PC-9 (cell line): ENCODE measurements around the gene TGFB2. TPM values are rescaled to one million over a fixed set of nuclear protein-coding genes. Genes with fewer than 3 reads are reported as not detected.
A peak's percentile ranks its signal among the peaks of the same experiment; 100 is the strongest.

Experiments used
- BruUV-seq: library from RNA; stranded (reverse); fragments of 400-500 nt; replicated peaks from 2 replicates; lab custom pipeline; 2021; lab: Mats Ljungman, UMichigan
- CTCF ChIA-PET: fragments of 300-600 bp; sonication (Branson Sonifier 250); formaldehyde crosslinking; loops from one replicate; lab custom pipeline; 2022; ENCODE audit warnings: antibody characterized with exemption; lab: Charles Lee
- POLR2A ChIA-PET: fragments of 300-600 bp; sonication (Branson Sonifier 250); formaldehyde crosslinking; loops from one replicate; lab custom pipeline; 2022; ENCODE audit warnings: antibody characterized with exemption; ENCODE audit not compliant: unreplicated experiment; lab: Charles Lee
- DNase-seq, 2 experiments: peaks; one replicate each; pipeline versions ENCODE4 v3.0.0 to v3.0.0-alpha.2; 2015 to 2022; ENCODE audit warnings: mixed read lengths in 1 of 2
- H2AFZ ChIP-seq: fragments of 200-600 bp; sonication (generic); 2 replicates; pipeline ENCODE4 v1.8.1; 2017; ENCODE audit warnings: antibody characterized with exemption
- H3F3A ChIP-seq: fragments of 200-600 bp; sonication (generic); 2 replicates; pipeline ENCODE4 v1.8.1; 2017; ENCODE audit warnings: antibody characterized with exemption, mild to moderate bottlenecking, low read depth; ENCODE audit not compliant: insufficient read depth
- H3K27ac ChIP-seq: fragments of 200-600 bp; sonication (generic); 2 replicates; pipeline ENCODE4 v1.6.1; 2016; ENCODE audit warnings: mixed run types
- H3K27me3 ChIP-seq: fragments of 200-600 bp; sonication (generic); 2 replicates; pipeline ENCODE4 v1.6.1; 2016; ENCODE audit warnings: low read depth, mixed run types; ENCODE audit not compliant: insufficient read depth
- H3K36me3 ChIP-seq: fragments of 200-600 bp; sonication (generic); 2 replicates; pipeline ENCODE4 v1.6.1; 2016; ENCODE audit warnings: low read depth, mixed run types
- H3K4me1 ChIP-seq: fragments of 200-600 bp; sonication (generic); replicated peaks from 2 replicates; pipeline ENCODE4 v1.6.1; 2016; ENCODE audit warnings: mixed run types; ENCODE audit not compliant: insufficient read depth
- H3K4me2 ChIP-seq: fragments of 200-600 bp; sonication (generic); 2 replicates; pipeline ENCODE4 v1.6.1; 2017; ENCODE audit warnings: mixed run types
- H3K4me3 ChIP-seq: fragments of 200-600 bp; sonication (generic); 2 replicates; pipeline ENCODE4 v1.6.1; 2016; ENCODE audit warnings: mixed run types
- H3K79me2 ChIP-seq: fragments of 200-600 bp; sonication (generic); 2 replicates; pipeline ENCODE4 v1.6.1; 2017; ENCODE audit warnings: low read depth, mixed run types
- H3K9me2 ChIP-seq: fragments of 200-600 bp; sonication (generic); 2 replicates; pipeline ENCODE4 v1.8.1; 2017; ENCODE audit warnings: mild to moderate bottlenecking; ENCODE audit not compliant: insufficient read depth
- H3K9me3 ChIP-seq: fragments of 200-600 bp; sonication (generic); 2 replicates; pipeline ENCODE4 v1.8.1; 2016; ENCODE audit warnings: low read depth; ENCODE audit not compliant: insufficient read depth
- H4K20me1 ChIP-seq: fragments of 200-600 bp; sonication (generic); 2 replicates; pipeline ENCODE4 v1.8.1; 2017; ENCODE audit not compliant: insufficient read depth
- EZH2 ChIP-seq: fragments of 200-600 bp; sonication (generic); IDR thresholded peaks from 2 replicates; pipeline ENCODE4 v1.8.0; 2017; ENCODE audit warnings: antibody characterized with exemption, low read depth
- intact Hi-C: fragments of 100-400 bp; cut with micrococcal nuclease; formaldehyde crosslinking; loops from one replicate; pipeline ENCODE4 v1.10.0; 2022; ENCODE audit not compliant: unreplicated experiment
- total RNA-seq: library from RNA; stranded (reverse); gene quantifications from 2 replicates; pipeline ENCODE4 v1.2.3, GENCODE V29; 2021
- TF ChIP-seq, protein P1 (sequence below): fragments of 200-600 bp; sonication (generic); conservative IDR thresholded peaks from 2 replicates; pipeline ENCODE4 v1.6.1; 2017; ENCODE audit warnings: mixed run types, antibody characterized with exemption, mild to moderate bottlenecking, moderate library complexity

TGFB2 gene
- total RNA-seq, 1 experiment from 2014 or later, result 74.3 TPM

DNA sequence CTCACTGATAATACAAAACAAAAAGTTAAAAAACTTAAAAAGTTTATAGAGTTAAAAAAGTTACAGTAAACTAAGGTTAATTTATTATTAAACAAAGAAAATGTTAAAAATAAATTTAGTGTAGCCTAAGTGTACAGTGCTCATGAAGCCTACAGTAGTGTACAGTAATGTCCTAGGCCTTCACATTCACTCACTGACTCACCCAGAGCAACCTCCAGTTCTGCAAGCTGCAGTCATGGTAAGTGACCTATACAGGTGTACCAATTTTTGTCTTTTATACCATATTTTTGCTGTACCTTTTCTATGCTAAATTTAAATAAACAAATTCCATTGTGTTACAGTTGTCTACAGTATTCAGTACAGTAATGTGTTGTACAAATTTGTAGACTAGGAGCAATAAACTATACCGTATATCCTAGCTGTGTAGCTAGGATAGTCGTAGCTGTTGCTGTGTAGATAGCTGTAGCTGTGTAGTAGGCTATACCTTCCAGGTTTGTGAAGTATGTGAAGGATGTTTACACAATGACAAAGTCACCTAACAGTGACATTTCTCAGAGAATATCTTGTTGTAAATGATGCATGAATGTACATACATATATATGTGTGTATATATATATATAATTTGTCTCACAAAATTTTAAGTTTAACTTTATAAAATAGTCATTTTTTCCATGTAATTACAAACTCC is 140.2 kb downstream of the TGFB2 start:
- intact Hi-C loops, result loop anchor here (5.0 kb wide), 1 partner anchor 38 kb away; no protein-coding TSS in a partner anchor
- peak in 1 of 2 experiments; percentile 56 for DNase-seq

DNA sequence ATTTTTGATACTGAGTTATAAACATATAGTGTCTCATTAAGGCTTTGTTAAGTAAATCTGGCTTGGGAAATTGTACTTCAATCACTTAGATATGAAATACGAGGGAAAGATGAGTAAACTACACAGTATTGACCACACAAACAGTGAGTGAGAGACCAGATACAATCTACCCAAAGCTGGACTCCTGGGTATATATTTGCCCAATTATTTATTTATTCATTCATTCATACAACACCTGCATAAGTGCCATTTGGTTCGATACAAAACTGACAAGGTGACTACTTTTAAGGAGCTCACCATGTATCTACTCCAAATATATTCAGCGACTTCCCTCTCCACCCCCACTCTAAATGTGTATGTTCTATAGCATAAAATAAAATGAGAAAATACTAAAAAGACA is 143.4 kb downstream of the TGFB2 start:
- Histone ChIP-seq H4K20me1 (no peaks in the 10 kb centered on the region), H3K4me2 (peak overlapping the region; percentile 72), H3K4me1 (peaks cover 72% of the 10 kb centered on the region), H3K36me3 (peaks cover 1% of the 10 kb centered on the region; the same call in 1 of the 2 replicates), H3F3A (peaks cover 37% of the 10 kb centered on the region), H3K79me2 (no peaks in the 10 kb centered on the region), H3K9me3 (peaks cover 22% of the 10 kb centered on the region), H3K9me2 (no peaks in the 10 kb centered on the region), H3K27me3 (no peaks in the 10 kb centered on the region), H3K27ac (peak overlapping the region; percentile 92), H2AFZ (no peak overlapping the region), H3K4me3 (no peak overlapping the region)
- intact Hi-C loops, result loop anchor here (2.0 to 5.0 kb wide), 4 partner anchors 41 to 578 kb away; partner anchors contain the start of gene TGFB2
- TSS peak; percentile 80 for BruUV-seq
- ChIA-PET POLR2A (interaction anchor here (0.7 to 2.3 kb wide), 4 partner anchors 28 to 176 kb away, joined by 4 to 30 read pairs (median 12); partner anchors contain the start of gene TGFB2), CTCF (interaction anchor here (0.6 to 0.7 kb wide), 4 partner anchors 9 to 153 kb away, joined by 3 to 4 read pairs (median 3); no protein-coding TSS in a partner anchor)
- TF ChIP-seq, protein P1, sequence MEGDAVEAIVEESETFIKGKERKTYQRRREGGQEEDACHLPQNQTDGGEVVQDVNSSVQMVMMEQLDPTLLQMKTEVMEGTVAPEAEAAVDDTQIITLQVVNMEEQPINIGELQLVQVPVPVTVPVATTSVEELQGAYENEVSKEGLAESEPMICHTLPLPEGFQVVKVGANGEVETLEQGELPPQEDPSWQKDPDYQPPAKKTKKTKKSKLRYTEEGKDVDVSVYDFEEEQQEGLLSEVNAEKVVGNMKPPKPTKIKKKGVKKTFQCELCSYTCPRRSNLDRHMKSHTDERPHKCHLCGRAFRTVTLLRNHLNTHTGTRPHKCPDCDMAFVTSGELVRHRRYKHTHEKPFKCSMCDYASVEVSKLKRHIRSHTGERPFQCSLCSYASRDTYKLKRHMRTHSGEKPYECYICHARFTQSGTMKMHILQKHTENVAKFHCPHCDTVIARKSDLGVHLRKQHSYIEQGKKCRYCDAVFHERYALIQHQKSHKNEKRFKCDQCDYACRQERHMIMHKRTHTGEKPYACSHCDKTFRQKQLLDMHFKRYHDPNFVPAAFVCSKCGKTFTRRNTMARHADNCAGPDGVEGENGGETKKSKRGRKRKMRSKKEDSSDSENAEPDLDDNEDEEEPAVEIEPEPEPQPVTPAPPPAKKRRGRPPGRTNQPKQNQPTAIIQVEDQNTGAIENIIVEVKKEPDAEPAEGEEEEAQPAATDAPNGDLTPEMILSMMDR, result no peak
- TF ChIP-seq EZH2, result no peak
- DNase-seq, result no peak

More for the DNA sequence above, 140.2 kb downstream of the TGFB2 start:
- H3K27me3 ChIP-seq, result no peaks in the 10 kb centered on the region
- ChIA-PET POLR2A (interaction anchor here (0.6 kb wide), 2 partner anchors 11 to 25 kb away, joined by 3 to 7 read pairs; no protein-coding TSS in a partner anchor), CTCF (no interaction called here)
- no peaks in the 10 kb centered on the region for H3K79me2 ChIP-seq
- H3K27ac ChIP-seq, result peak overlapping the region; percentile 38
- H4K20me1 ChIP-seq, result no peaks in the 10 kb centered on the region
- H3F3A ChIP-seq, result peaks cover 39% of the 10 kb centered on the region
- H3K9me2 ChIP-seq, result no peaks in the 10 kb centered on the region
- H3K4me2 ChIP-seq, result no peak overlapping the region
- peaks cover 17% of the 10 kb centered on the region for H3K9me3 ChIP-seq
- TF ChIP-seq, protein P1, result no peak
- TF ChIP-seq EZH2, result no peak
- no peak overlapping the region for H3K4me3 ChIP-seq
- peaks cover 65% of the 10 kb centered on the region for H3K4me1 ChIP-seq
- H3K36me3 ChIP-seq, result no peaks in the 10 kb centered on the region
- no TSS peak for BruUV-seq
- no peak overlapping the region for H2AFZ ChIP-seq

DNA sequence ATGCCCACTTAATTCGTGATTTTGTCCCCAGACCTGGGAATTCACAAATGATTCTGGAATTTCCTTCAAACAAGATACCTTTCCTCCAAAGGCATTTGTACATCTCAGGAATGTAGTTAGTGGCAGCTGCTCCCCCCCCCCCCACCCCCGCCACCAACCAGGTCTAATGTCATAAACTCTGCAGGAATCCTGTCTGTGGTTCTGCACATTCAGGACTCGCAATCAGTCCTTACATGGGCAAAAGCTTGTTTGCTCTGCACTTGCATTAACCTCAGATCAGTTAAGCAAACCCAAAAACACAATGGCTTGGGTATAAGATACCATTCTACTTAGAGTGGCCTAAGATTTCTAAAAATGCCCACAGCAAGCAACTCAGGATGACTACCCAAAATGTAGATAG is 143.8 kb downstream of the TGFB2 start:
- CTCF ChIA-PET, result interaction anchor here (0.6 kb wide), 3 partner anchors 114 to 153 kb away, joined by 3 to 4 read pairs (median 3); no protein-coding TSS in a partner anchor
- BruUV-seq, result no TSS peak
- Histone ChIP-seq H3K36me3 (peaks cover 6% of the 10 kb centered on the region; the same call in 1 of the 2 replicates), H3K4me2 (peak overlapping the region; percentile 72), H3K27ac (peak overlapping the region; percentile 92), H3K79me2 (no peaks in the 10 kb centered on the region), H3K27me3 (no peaks in the 10 kb centered on the region), H3K4me1 (peaks cover 75% of the 10 kb centered on the region), H3K9me3 (peaks cover 26% of the 10 kb centered on the region), H3K4me3 (no peak overlapping the region), H4K20me1 (no peaks in the 10 kb centered on the region), H2AFZ (no peak overlapping the region), H3F3A (peaks cover 37% of the 10 kb centered on the region), H3K9me2 (no peaks in the 10 kb centered on the region)
- DNase-seq, result peak; percentile 69 to 98
- TF ChIP-seq, protein P1, result no peak
- no peak for TF ChIP-seq EZH2
- POLR2A ChIA-PET, result interaction anchor here (0.5 to 2.3 kb wide), 7 partner anchors 8 to 176 kb away, joined by 3 to 30 read pairs (median 7); partner anchors contain the start of gene TGFB2
- intact Hi-C loops, result loop anchor here (1.0 to 5.0 kb wide), 6 partner anchors 26 to 578 kb away; partner anchors contain the start of gene TGFB2
